Esophagus squamous epithelium (tissue), 4 donors: Measurements from ENCODE around the gene CAPN5.

ENCODE experiments used
- POLR2A ChIP-seq, 4 donors: fragments of 450-650 bp; IDR thresholded peaks; one replicate each; pipeline ENCODE4 v1.6.1; 2017; ENCODE audit warnings: antibody characterized with exemption in 4 of 4, mild to moderate bottlenecking in 4 of 4, moderate library complexity in 3 of 4
- TF ChIP-seq, protein P1 (sequence below), 6 experiments: fragments of 450-650 bp in 4 of 6; fragments of 200-600 bp in 2 of 6; sonication (generic) in 2 of 6; IDR thresholded peaks; one replicate each; pipeline ENCODE4 v1.5.1; 2016 to 2019; ENCODE audit warnings: antibody characterized with exemption in 6 of 6, mild to moderate bottlenecking in 4 of 6, moderate library complexity in 4 of 6

DNA sequence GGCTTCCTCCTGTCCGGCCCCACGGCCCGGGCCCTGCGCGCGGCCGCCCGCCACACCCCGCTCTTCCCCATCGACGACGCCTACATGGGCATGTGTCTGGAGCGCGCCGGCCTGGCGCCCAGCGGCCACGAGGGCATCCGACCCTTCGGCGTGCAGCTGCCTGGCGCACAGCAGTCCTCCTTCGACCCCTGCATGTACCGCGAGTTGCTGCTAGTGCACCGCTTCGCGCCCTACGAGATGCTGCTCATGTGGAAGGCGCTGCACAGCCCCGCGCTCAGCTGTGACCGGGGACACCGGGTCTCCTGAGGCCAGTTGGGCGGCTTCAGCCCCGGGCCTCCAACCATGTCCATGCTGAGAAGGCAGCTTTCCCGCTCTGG is 26.4 kb upstream of the CAPN5 start:
- TF ChIP-seq POLR2A (IDR thresholded peaks at IDR 0.05) = no peak
- TF ChIP-seq, protein P1, sequence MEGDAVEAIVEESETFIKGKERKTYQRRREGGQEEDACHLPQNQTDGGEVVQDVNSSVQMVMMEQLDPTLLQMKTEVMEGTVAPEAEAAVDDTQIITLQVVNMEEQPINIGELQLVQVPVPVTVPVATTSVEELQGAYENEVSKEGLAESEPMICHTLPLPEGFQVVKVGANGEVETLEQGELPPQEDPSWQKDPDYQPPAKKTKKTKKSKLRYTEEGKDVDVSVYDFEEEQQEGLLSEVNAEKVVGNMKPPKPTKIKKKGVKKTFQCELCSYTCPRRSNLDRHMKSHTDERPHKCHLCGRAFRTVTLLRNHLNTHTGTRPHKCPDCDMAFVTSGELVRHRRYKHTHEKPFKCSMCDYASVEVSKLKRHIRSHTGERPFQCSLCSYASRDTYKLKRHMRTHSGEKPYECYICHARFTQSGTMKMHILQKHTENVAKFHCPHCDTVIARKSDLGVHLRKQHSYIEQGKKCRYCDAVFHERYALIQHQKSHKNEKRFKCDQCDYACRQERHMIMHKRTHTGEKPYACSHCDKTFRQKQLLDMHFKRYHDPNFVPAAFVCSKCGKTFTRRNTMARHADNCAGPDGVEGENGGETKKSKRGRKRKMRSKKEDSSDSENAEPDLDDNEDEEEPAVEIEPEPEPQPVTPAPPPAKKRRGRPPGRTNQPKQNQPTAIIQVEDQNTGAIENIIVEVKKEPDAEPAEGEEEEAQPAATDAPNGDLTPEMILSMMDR (IDR thresholded peaks at IDR 0.05) = no peak
